Brain microvascular endothelial cell (primary cell): ENCODE data around the gene UHRF1.

ENCODE experiments used
- DNase-seq: peaks from one replicate; pipeline ENCODE4 v3.0.0-alpha.2; 2020
- H3K27ac ChIP-seq: fragments of 250-450 bp; sonication (Bioruptor Pico); 2 replicates; pipeline ENCODE4 v1.5.1; 2020; ENCODE audit warnings: mild to moderate bottlenecking, moderate library complexity
- H3K27me3 ChIP-seq: fragments of 250-450 bp; sonication (Bioruptor Pico); replicated peaks from 2 replicates; pipeline ENCODE4 v1.5.1; 2020; ENCODE audit warnings: mild to moderate bottlenecking
- H3K36me3 ChIP-seq: fragments of 250-450 bp; sonication (Bioruptor Pico); replicated peaks from 2 replicates; pipeline ENCODE4 v1.5.1; 2020; ENCODE audit warnings: mild to moderate bottlenecking
- H3K4me3 ChIP-seq: 2 replicates; pipeline ENCODE4 v1.5.1; 2011; ENCODE audit warnings: low read depth, mild to moderate bottlenecking, control low read depth, low read length, moderate library complexity
- in situ Hi-C: cut with HindIII; loops from 2 replicates; pipeline ENCODE4 v1.10.0; 2017; ENCODE audit warnings: low sequenced_read_pairs, low pct_ligation_motif_present
- TF ChIP-seq, protein P1 (sequence below): IDR thresholded peaks from 2 replicates; pipeline ENCODE4 v1.5.1; 2011; ENCODE audit warnings: low read depth, mild to moderate bottlenecking, moderate library complexity, low read length, control low read depth, inconsistent platforms; ENCODE audit errors: missing control alignments

UHRF1 gene

DNA sequence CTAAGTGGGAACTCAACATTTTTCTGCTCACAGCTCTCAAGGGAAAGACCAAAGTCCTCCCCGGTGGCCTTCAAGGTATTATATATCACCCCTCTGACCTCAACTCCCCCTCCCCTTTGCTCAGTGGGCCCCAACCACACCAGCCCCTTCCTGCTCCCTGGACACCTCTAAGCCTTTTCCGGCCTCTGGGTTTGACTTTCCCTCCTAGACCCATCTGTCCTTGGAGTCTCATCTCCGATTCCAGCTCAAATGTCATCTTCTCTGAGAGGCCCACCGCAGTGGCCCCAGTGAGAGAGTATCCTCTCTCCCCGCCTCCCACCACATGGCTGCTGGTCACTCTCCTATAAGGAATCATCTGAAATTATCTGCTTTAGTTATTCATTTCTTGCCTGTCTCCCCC is 941 bp upstream of the UHRF1 start:
- in situ Hi-C loops: no loop called here
- H3K27me3 ChIP-seq: no peaks in the 10 kb centered on the region
- TF ChIP-seq, protein P1, sequence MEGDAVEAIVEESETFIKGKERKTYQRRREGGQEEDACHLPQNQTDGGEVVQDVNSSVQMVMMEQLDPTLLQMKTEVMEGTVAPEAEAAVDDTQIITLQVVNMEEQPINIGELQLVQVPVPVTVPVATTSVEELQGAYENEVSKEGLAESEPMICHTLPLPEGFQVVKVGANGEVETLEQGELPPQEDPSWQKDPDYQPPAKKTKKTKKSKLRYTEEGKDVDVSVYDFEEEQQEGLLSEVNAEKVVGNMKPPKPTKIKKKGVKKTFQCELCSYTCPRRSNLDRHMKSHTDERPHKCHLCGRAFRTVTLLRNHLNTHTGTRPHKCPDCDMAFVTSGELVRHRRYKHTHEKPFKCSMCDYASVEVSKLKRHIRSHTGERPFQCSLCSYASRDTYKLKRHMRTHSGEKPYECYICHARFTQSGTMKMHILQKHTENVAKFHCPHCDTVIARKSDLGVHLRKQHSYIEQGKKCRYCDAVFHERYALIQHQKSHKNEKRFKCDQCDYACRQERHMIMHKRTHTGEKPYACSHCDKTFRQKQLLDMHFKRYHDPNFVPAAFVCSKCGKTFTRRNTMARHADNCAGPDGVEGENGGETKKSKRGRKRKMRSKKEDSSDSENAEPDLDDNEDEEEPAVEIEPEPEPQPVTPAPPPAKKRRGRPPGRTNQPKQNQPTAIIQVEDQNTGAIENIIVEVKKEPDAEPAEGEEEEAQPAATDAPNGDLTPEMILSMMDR: no peak
- H3K36me3 ChIP-seq: no peaks in the 10 kb centered on the region
- H3K4me3 ChIP-seq: no peak overlapping the region
- DNase-seq: no peak
- H3K27ac ChIP-seq: no peak overlapping the region

DNA sequence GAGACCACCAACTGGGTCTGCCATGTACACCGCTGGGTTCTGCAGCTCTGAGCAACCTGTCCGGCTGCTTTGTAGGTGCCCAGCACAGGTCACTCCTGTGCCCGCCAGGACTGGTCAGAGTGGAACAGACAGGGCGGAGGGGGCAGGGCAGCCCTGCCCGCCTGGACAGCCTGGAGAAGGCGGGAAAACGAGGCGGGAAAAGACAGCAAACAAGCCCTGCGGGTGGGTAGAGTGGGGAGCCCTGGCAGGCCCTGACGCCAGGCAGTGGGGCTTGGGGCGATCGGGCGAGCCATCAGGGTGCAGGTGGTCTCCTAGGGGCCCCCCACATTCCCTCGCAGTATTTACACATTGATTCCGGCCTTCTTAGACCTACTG is 533 bp upstream of the UHRF1 start:
- Histone ChIP-seq H3K27me3 (no peaks in the 10 kb centered on the region), H3K27ac (no peak overlapping the region), H3K4me3 (no peak overlapping the region), H3K36me3 (no peaks in the 10 kb centered on the region)
- no peak for DNase-seq
- TF ChIP-seq, protein P1: no peak
- in situ Hi-C loops: no loop called here

DNA sequence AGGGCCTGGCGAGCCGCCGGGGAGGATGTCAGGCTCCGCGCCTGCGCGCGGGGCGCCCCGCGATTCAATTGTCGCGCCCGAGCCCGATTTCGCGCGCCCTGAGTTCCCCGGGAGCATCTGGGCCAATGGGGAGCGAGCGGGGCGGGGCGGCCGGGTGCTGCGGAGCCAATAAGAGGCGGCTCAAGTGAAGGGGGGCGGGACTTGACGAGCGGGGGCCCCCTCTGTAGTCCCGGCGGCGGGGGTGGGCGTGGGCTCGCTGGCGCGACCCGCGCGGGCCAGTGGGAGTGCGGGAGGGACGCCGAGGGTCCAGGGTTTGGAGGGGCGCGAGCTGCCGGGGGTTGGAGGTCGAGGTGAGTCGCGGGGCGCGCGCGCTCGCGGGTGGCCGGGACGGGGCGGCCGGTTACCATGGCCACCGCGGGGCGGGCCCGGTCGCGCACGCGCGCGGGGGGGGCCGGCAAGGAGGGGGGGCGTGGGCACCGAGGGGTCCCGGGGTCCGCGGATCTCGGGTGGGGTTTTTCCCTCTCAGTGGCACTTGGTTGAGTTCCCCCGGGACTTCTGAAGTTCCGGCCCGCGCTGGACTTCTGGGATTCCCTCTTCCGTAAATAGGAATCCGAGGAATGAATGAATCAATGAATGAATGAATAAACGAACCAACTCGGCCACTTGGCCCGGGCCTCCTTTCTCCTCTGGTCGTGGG is 744 bp downstream of the UHRF1 start:
- Histone ChIP-seq H3K4me3 (peak overlapping the region; percentile 63), H3K27me3 (no peaks in the 10 kb centered on the region), H3K27ac (peak overlapping the region; percentile 89), H3K36me3 (no peaks in the 10 kb centered on the region)
- DNase-seq: peak; percentile 89
- TF ChIP-seq, protein P1: no peak
- in situ Hi-C loops: no loop called here

DNA sequence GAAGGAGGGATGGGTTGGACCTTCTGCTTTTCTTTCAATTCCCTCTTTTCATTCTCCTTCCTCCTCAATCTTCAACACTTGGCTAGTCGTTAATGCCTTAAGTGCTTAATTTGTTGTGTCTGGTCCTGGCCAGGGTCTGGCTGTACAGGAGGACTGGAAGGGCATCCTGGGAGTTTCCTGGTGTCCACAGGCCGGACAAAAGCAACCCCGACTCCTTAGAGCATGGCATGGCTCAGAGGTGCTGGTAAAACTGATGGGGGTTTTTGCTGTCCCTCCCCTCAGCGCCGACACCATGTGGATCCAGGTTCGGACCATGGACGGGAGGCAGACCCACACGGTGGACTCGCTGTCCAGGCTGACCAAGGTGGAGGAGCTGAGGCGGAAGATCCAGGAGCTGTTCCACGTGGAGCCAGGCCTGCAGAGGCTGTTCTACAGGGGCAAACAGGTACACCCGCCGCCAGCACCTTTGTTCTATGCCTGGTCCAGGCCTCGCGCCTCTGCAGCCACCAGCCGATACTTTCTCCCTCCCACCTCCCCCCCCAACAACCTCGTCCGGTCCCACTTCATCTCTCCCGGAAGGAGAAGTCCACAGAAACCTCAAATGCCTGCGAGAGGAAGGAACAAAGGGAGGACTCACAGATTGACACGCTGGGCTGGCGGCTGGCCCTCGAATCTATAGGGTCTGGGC is 1.4 kb downstream of the UHRF1 start:
- TF ChIP-seq, protein P1: no peak
- H3K27me3 ChIP-seq: no peaks in the 10 kb centered on the region
- peak overlapping the region; percentile 63 for H3K4me3 ChIP-seq
- H3K27ac ChIP-seq: peak overlapping the region; percentile 89
- DNase-seq: peak; percentile 57
- no peaks in the 10 kb centered on the region for H3K36me3 ChIP-seq
- in situ Hi-C loops: no loop called here

DNA sequence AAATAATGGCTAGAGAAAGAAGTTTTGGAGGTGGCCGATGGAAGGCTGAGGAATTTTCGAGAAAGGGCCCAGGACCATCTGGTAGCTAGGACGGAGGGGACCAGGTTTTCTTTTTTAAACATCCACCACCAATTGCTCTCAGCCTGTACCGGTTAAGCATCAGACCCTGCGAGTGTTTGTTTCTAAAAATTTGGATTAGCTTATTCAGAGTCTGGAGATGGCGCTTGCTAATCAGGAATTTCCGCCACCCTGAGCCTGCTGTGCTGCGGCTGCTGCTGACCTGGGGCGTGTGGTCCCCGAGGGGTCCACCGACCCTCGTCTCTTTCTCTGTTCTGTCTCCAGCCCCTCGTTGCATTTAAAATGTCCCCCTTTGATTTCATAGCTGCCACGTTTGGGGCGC is 2.0 kb downstream of the UHRF1 start:
- Histone ChIP-seq H3K27me3 (no peaks in the 10 kb centered on the region), H3K4me3 (peak overlapping the region; percentile 63), H3K36me3 (no peaks in the 10 kb centered on the region), H3K27ac (peak overlapping the region; percentile 89)
- in situ Hi-C loops: no loop called here
- DNase-seq: peak; percentile 14
- TF ChIP-seq, protein P1: no peak
